Coronary artery (tissue), 2 donors: Measurements from ENCODE around the gene RAB39B.

Experiments
- DNase-seq: peaks from one replicate; pipeline ENCODE4 v3.0.0-alpha.2; 2017; ENCODE audit warnings: low spot score
- H3K27ac ChIP-seq, 2 donors: fragments of 200-600 bp; sonication (generic); one replicate each; pipeline ENCODE4 v1.5.1; 2016 to 2019
- H3K4me3 ChIP-seq: fragments of 200-600 bp; sonication (generic); 2 replicates; pipeline ENCODE4 v1.5.1; 2016; ENCODE audit warnings: mild to moderate bottlenecking, moderate library complexity
- TF ChIP-seq, protein P1 (sequence below): fragments of 200-600 bp; sonication (generic); IDR thresholded peaks from one replicate; pipeline ENCODE4 v1.5.1; 2019; ENCODE audit warnings: antibody characterized with exemption

The RAB39B gene

DNA sequence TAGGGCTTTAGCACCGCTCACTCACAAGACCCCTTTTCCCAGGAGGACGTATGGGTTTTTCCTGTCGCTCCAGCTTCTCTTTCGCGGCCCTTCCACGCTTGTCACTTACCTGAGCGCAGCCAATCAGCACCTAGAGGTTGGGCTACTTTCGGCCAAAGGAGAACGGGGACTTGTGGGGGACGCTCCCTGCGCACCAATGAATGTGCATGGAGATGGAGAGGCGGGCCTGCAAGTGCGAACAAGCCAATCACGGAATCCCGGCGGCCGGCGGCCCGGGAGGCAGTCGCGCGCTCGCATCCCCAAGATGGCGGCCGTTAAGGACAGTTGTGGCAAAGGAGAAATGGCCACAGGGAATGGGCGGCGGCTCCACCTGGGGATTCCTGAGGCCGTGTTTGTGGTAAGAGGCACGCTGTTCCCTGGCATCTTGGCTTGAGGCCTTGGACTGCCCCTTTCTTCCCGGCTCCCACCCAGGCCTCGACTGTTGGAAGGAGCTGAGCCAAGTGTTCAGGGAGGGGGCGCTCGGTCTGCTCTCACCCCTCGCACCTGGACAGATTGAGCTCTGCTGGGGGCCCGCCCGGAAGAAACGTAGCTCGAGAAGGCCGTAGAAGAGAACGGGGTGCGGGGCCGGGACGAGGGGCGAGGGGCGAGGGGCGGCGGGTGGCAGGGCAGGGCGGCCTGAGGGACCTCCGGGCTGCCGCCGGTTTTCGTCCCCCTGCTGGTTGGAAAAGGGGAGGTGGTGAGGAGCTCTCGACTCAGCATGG is 47.9 kb downstream of the RAB39B start, which contains the start of gene VBP1:
TSS of gene VBP1 (plus strand) at position 282 of the 761 bp plus-strand sequence. CDS start at position 305, 23 bp downstream.
- DNase-seq: peak; percentile 93
- Histone ChIP-seq H3K4me3 (peak within 1 kb of the TSS; percentile 80), H3K27ac (peak within 1 kb of the TSS; percentile 71 to 94)
- TF ChIP-seq, protein P1, sequence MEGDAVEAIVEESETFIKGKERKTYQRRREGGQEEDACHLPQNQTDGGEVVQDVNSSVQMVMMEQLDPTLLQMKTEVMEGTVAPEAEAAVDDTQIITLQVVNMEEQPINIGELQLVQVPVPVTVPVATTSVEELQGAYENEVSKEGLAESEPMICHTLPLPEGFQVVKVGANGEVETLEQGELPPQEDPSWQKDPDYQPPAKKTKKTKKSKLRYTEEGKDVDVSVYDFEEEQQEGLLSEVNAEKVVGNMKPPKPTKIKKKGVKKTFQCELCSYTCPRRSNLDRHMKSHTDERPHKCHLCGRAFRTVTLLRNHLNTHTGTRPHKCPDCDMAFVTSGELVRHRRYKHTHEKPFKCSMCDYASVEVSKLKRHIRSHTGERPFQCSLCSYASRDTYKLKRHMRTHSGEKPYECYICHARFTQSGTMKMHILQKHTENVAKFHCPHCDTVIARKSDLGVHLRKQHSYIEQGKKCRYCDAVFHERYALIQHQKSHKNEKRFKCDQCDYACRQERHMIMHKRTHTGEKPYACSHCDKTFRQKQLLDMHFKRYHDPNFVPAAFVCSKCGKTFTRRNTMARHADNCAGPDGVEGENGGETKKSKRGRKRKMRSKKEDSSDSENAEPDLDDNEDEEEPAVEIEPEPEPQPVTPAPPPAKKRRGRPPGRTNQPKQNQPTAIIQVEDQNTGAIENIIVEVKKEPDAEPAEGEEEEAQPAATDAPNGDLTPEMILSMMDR: peak; percentile 38

DNA sequence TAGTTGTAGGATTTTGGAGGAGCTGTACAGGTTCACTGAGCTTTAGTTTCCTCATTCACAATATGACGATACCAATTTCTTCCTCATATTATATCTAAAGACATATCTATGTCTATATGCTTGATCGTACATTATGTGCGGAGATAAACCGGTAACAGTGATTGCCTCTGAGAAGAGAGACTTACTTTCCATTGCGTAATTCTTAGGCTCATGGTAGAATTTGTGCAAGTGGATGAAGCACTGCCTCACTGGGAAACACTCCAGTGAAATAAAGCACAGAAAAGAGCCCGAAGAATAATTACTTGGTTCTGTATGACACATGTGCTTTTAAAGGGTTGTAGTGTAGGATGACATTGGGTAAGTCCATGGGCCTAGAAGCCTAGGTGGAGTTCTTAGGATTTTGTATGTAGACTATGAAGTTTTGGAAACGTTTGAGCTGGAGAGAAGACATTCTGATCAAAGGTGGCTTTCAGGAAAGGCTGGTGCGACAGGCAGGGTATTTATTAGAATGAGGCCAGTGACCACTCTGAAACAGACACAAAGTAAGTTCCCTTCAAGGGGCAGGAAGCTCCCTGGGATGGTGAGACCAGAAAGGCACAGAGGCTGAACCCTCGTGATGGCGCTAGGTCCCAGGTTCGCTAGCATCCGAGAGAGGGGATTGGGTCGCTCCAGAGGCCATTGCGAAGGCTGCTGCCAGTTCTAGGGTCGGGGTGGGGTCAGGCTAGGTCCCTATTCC is 48.7 kb downstream of the RAB39B start:
- no peak for DNase-seq
- peak overlapping the region; percentile 80 for H3K4me3 ChIP-seq
- TF ChIP-seq, protein P1: no peak
- H3K27ac ChIP-seq: peak overlapping the region; percentile 69 to 94

DNA sequence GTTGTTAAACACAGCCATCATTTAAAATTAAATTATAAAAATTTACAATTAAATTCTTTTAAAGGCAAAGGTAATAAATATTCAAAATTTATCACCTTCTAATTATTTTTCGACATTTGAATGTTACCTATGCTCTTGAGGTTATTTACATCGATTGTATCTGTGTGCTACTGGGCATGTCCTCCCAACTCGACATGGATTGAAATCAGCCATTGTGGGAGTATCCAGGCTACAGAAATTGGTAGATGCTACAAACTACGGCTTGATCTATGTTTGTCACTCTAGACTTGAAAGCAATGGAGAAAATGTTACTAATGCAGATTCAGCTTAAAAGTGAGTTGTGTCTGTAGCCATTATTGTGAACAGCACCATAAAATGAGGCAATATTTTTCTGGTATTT is 50.6 kb downstream of the RAB39B start:
- no peak for DNase-seq
- Histone ChIP-seq H3K4me3 (no peak overlapping the region), H3K27ac (no peak overlapping the region)
- TF ChIP-seq, protein P1: no peak

DNA sequence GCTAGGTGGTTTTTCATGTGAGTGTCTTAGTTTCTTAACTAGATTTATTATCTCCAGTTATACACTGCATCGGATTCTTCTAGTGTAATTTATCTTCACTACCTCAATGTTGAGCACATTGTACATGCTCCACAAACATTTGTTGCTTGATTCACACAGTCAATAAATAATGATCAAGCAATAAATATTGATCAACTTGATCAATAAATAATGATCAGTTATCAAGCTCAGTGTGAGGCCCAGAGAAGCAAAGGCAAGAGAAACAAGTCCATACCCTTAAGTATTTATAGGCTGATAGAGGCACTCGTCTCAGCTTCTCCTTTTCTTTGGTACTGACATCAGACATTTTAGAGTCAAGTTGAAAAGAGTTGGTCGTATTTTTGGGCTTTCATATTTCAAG is 53.1 kb downstream of the RAB39B start:
- TF ChIP-seq, protein P1: no peak
- DNase-seq: no peak
- Histone ChIP-seq H3K4me3 (no peak overlapping the region), H3K27ac (no peak overlapping the region)
